ENCODE data around the gene LRP1B.

The LRP1B gene

GRCh38 chr2:141931797-141932196 lies 199.0 kb downstream of the LRP1B start:
- no peak overlapping the region for H3K9ac ChIP-seq
- H3K4me2 ChIP-seq: no peak overlapping the region
- no peaks in the 10 kb centered on the region for H3K36me3 ChIP-seq
- no peak for TF ChIP-seq Cebpa-rat (IDR thresholded peaks at IDR 0.05)
- H3K4me1 ChIP-seq: no peaks in the 10 kb centered on the region
- H3K27ac ChIP-seq: no peak overlapping the region
- no peak overlapping the region for H3K4me3 ChIP-seq
- no peaks in the 10 kb centered on the region for H3K27me3 ChIP-seq
- no peaks in the 10 kb centered on the region for H3K9me3 ChIP-seq (replicated peaks in 1 of 11)
- H4K20me1 ChIP-seq: no peaks in the 10 kb centered on the region

- H3K4me3 ChIP-seq: no peak overlapping the region
- TF ChIP-seq Cebpa-rat (IDR thresholded peaks at IDR 0.05): no peak
Measured at GRCh38 chr2:141930803-141931202, 200.0 kb downstream of the LRP1B start.

GRCh38 chr2:141929331-141930252 lies 201.2 kb downstream of the LRP1B start:
- no peak for TF ChIP-seq Cebpa-rat (IDR thresholded peaks at IDR 0.05)
- no peak overlapping the region for H3K4me2 ChIP-seq

More at GRCh38 chr2:141930803-141931202, 200.0 kb downstream of the LRP1B start:
- no peaks in the 10 kb centered on the region for H4K20me1 ChIP-seq
- no peak overlapping the region for H3K27ac ChIP-seq
- H3K9ac ChIP-seq: no peak overlapping the region
- no peaks in the 10 kb centered on the region for H3K9me3 ChIP-seq (replicated peaks in 1 of 11)
- no peaks in the 10 kb centered on the region for H3K36me3 ChIP-seq
- no peaks in the 10 kb centered on the region for H3K27me3 ChIP-seq
- no peak overlapping the region for H3K4me2 ChIP-seq
- H3K4me1 ChIP-seq: no peaks in the 10 kb centered on the region

GRCh38 chr2:141928476-141928875 lies 202.3 kb downstream of the LRP1B start:
- Histone ChIP-seq H3K4me1 (no peaks in the 10 kb centered on the region), H3K9me3 (replicated peaks in 1 of 11) (no peaks in the 10 kb centered on the region), H4K20me1 (no peaks in the 10 kb centered on the region), H3K27me3 (no peaks in the 10 kb centered on the region), H3K36me3 (no peaks in the 10 kb centered on the region), H3K4me2 (no peak overlapping the region), H3K27ac (no peak overlapping the region), H3K4me3 (no peak overlapping the region), H3K9ac (no peak overlapping the region)
- no peak for TF ChIP-seq Cebpa-rat (IDR thresholded peaks at IDR 0.05)

More at GRCh38 chr2:141929331-141930252, 201.2 kb downstream of the LRP1B start:
- Histone ChIP-seq H3K27ac (no peak overlapping the region), H3K9me3 (replicated peaks in 1 of 11) (no peaks in the 10 kb centered on the region), H3K9ac (no peak overlapping the region), H4K20me1 (no peaks in the 10 kb centered on the region), H3K27me3 (no peaks in the 10 kb centered on the region), H3K4me3 (no peak overlapping the region), H3K36me3 (no peaks in the 10 kb centered on the region), H3K4me1 (no peaks in the 10 kb centered on the region)

GRCh38 chr2:141927536-141927935 lies 203.3 kb downstream of the LRP1B start:
- no peaks in the 10 kb centered on the region for H4K20me1 ChIP-seq

GRCh38 chr2:141925511-141925910 lies 205.3 kb downstream of the LRP1B start:
- Histone ChIP-seq H3K4me1 (no peaks in the 10 kb centered on the region), H3K27me3 (no peaks in the 10 kb centered on the region), H3K9me3 (replicated peaks in 1 of 11) (no peaks in the 10 kb centered on the region), H4K20me1 (no peaks in the 10 kb centered on the region), H3K4me2 (no peak overlapping the region), H3K9ac (no peak overlapping the region), H3K36me3 (no peaks in the 10 kb centered on the region), H3K27ac (no peak overlapping the region), H3K4me3 (no peak overlapping the region)
- no peak for TF ChIP-seq Cebpa-rat (IDR thresholded peaks at IDR 0.05)

More at GRCh38 chr2:141927536-141927935, 203.3 kb downstream of the LRP1B start:
- H3K4me1 ChIP-seq: no peaks in the 10 kb centered on the region
- no peaks in the 10 kb centered on the region for H3K9me3 ChIP-seq (replicated peaks in 1 of 11)
- no peak overlapping the region for H3K27ac ChIP-seq
- no peak for TF ChIP-seq Cebpa-rat (IDR thresholded peaks at IDR 0.05)
- H3K27me3 ChIP-seq: no peaks in the 10 kb centered on the region
- H3K4me3 ChIP-seq: no peak overlapping the region
- no peak overlapping the region for H3K4me2 ChIP-seq
- H3K9ac ChIP-seq: no peak overlapping the region
- H3K36me3 ChIP-seq: no peaks in the 10 kb centered on the region

GRCh38 chr2:141923657-141924056 lies 207.2 kb downstream of the LRP1B start:
- H3K4me2 ChIP-seq: no peak overlapping the region
- H3K9me3 ChIP-seq (replicated peaks in 1 of 11): no peaks in the 10 kb centered on the region
- H3K9ac ChIP-seq: no peak overlapping the region
- H3K4me1 ChIP-seq: no peaks in the 10 kb centered on the region
- no peak overlapping the region for H3K4me3 ChIP-seq
- no peak overlapping the region for H3K27ac ChIP-seq
- H3K36me3 ChIP-seq: no peaks in the 10 kb centered on the region
- no peak for TF ChIP-seq Cebpa-rat (IDR thresholded peaks at IDR 0.05)
- H4K20me1 ChIP-seq: no peaks in the 10 kb centered on the region
- no peaks in the 10 kb centered on the region for H3K27me3 ChIP-seq

- Histone ChIP-seq H3K4me1 (no peaks in the 10 kb centered on the region), H3K4me3 (no peak overlapping the region), H4K20me1 (no peaks in the 10 kb centered on the region), H3K27ac (no peak overlapping the region), H3K4me2 (no peak overlapping the region), H3K9ac (no peak overlapping the region), H3K27me3 (no peaks in the 10 kb centered on the region), H3K36me3 (no peaks in the 10 kb centered on the region), H3K9me3 (replicated peaks in 1 of 11) (peaks cover 0 to 6% (median 4%) of the 10 kb centered on the region in 11 experiments; a peak in 6 of 22 replicates)
- TF ChIP-seq Cebpa-rat (IDR thresholded peaks at IDR 0.05): no peak
Measured at GRCh38 chr2:141911485-141912066, 219.2 kb downstream of the LRP1B start.

- TF ChIP-seq Cebpa-rat (IDR thresholded peaks at IDR 0.05): no peak
- no peak overlapping the region for H3K4me2 ChIP-seq
- no peaks in the 10 kb centered on the region for H3K9me3 ChIP-seq (replicated peaks in 1 of 11)
- no peaks in the 10 kb centered on the region for H3K36me3 ChIP-seq
- no peaks in the 10 kb centered on the region for H4K20me1 ChIP-seq
- no peak overlapping the region for H3K27ac ChIP-seq
- no peaks in the 10 kb centered on the region for H3K4me1 ChIP-seq
- no peak overlapping the region for H3K4me3 ChIP-seq
- no peak overlapping the region for H3K9ac ChIP-seq
- H3K27me3 ChIP-seq: no peaks in the 10 kb centered on the region
Measured at GRCh38 chr2:141906678-141907077, 224.1 kb downstream of the LRP1B start.

- Histone ChIP-seq H3K27ac (no peak overlapping the region), H3K4me3 (no peak overlapping the region), H3K9me3 (replicated peaks in 1 of 11) (no peaks in the 10 kb centered on the region), H3K27me3 (no peaks in the 10 kb centered on the region), H3K9ac (no peak overlapping the region), H3K36me3 (no peaks in the 10 kb centered on the region), H3K4me1 (no peaks in the 10 kb centered on the region), H3K4me2 (no peak overlapping the region), H4K20me1 (no peaks in the 10 kb centered on the region)
- TF ChIP-seq Cebpa-rat (IDR thresholded peaks at IDR 0.05): no peak
Measured at GRCh38 chr2:141900826-141901225, 230.0 kb downstream of the LRP1B start.

All from BLaER1 treated with 17β-estradiol and CSF1 and Interleukin-3, amounts not matched to agents 10 nM and 100 nM (cell line).